Activated T-helper 2 cell treated with anti-CD3 and anti-CD28 coated beads, Interferon-gamma antibody, Interleukin-2, Interleukin-4, amounts not matched to agents 10 μg/mL and 5 μg/mL and 100 μg/mL, durations not matched to agents 14 hours and 24 hours and 36 hours (primary cell): ENCODE results near the gene RAX. TPM values are rescaled to one million over a fixed set of nuclear protein-coding genes. Genes with fewer than 3 reads are reported as not detected.

ENCODE experiments used
- DNase-seq: peaks from one replicate; pipeline ENCODE4 v3.0.0; 2021; ENCODE audit warnings: low spot score
- H3K27ac Mint-ChIP-seq: one replicate; pipeline ENCODE4 v1.8.0; 2021; ENCODE audit warnings: mixed read lengths
- H3K27me3 Mint-ChIP-seq: one replicate; pipeline ENCODE4 v1.8.0; 2021; ENCODE audit warnings: low read depth, mixed read lengths
- H3K36me3 Mint-ChIP-seq: one replicate; pipeline ENCODE4 v1.8.0; 2021; ENCODE audit warnings: low read depth, mixed read lengths
- H3K4me1 Mint-ChIP-seq: one replicate; pipeline ENCODE4 v1.8.0; 2021; ENCODE audit warnings: low read depth, mixed read lengths
- H3K4me3 Mint-ChIP-seq: one replicate; pipeline ENCODE4 v1.8.0; 2021; ENCODE audit warnings: low read depth, mild to moderate bottlenecking, moderate library complexity, mixed read lengths
- H3K9me3 Mint-ChIP-seq: one replicate; pipeline ENCODE4 v1.8.0; 2021; ENCODE audit warnings: mixed read lengths
- intact Hi-C: fragments of 100-400 bp; cut with micrococcal nuclease; formaldehyde crosslinking; loops from one replicate; pipeline ENCODE4 v1.15.1; 2023
- total RNA-seq: library from RNA; stranded (reverse); gene quantifications from 2 replicates; pipeline ENCODE4 v1.2.3, GENCODE V29; 2022

Gene RAX
- total RNA-seq, 1 donor from 2014 or later, result not detected

GRCh38 chr18:59229701-59230443 is 43.4 kb downstream of the RAX start:
- DNase-seq, result no peak
- intact Hi-C loops, result no loop called here
- Mint-ChIP-seq H3K36me3 (no peaks in the 10 kb centered on the region), H3K4me1 (no peaks in the 10 kb centered on the region), H3K4me3 (no peak overlapping the region), H3K27ac (no peak overlapping the region), H3K27me3 (peaks cover 47% of the 10 kb centered on the region), H3K9me3 (no peaks in the 10 kb centered on the region)

DNA sequence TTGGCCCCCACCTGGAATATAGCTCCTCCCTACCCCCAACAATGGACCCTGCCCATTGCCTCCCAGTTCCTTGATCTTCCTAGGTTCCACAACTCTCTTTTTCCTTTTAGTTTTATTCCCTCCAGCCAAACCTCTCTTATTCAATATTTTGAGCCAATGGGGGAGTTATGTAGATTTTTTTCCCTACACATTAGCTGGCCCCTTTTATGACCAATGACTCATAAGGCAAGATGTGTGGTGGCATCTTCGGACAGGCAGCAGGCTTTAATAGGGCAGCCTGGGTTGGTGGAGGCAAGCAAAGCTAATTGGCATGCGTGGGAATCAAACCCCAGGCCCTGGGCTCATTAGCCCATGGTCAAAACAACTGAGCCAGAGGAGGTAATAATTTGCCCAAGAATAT is 44.1 kb downstream of the RAX start:
- intact Hi-C loops, result no loop called here
- Mint-ChIP-seq H3K27me3 (peaks cover 47% of the 10 kb centered on the region), H3K9me3 (no peaks in the 10 kb centered on the region), H3K36me3 (no peaks in the 10 kb centered on the region), H3K27ac (no peak overlapping the region), H3K4me1 (no peaks in the 10 kb centered on the region), H3K4me3 (no peak overlapping the region)
- DNase-seq, result no peak

DNA sequence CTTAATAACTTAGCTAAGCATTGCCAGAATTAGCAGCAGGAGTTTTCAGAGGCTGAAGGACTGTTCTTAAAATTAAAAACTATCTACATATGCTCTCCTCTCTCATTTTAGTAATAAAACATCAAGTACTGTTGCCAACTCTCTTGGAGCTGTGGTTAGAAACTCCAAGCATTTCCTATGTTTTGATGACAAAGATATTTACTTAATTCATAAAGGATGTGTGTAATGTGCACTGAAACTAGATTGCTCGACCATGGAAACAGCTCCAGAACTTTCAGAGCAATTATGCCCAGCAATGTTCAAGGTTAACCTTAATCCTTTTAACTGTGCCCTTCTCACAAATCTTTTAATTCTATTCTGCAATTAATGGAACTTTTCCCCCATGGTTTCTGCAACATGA is 44.9 kb downstream of the RAX start:
- Mint-ChIP-seq H3K36me3 (no peaks in the 10 kb centered on the region), H3K4me3 (no peak overlapping the region), H3K4me1 (no peaks in the 10 kb centered on the region), H3K27ac (no peak overlapping the region), H3K9me3 (no peaks in the 10 kb centered on the region), H3K27me3 (peaks cover 55% of the 10 kb centered on the region)
- DNase-seq, result no peak
- intact Hi-C loops, result no loop called here

DNA sequence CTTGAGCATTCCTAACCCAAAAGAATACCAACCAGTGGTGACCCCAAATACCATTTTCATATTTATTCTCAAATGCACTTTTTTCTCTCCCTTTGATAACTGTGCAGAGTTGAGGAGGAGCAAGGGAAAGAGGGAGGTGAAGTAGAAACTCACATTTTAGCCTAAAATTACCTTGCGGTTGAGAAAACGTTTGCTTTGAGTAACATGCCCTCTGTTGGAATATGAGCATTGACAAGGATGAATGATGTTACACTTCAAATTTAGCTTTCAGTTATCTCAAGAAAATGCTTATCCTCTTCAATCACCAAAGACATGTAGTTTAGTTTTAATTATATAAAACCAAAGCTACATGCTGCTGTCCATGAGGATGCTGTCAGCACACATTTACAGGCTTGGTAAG is 50.9 kb downstream of the RAX start:
- Mint-ChIP-seq H3K27ac (no peak overlapping the region), H3K9me3 (no peaks in the 10 kb centered on the region), H3K36me3 (no peaks in the 10 kb centered on the region), H3K4me3 (no peak overlapping the region), H3K27me3 (peaks cover 78% of the 10 kb centered on the region), H3K4me1 (no peaks in the 10 kb centered on the region)
- no peak for DNase-seq
- intact Hi-C loops, result no loop called here

DNA sequence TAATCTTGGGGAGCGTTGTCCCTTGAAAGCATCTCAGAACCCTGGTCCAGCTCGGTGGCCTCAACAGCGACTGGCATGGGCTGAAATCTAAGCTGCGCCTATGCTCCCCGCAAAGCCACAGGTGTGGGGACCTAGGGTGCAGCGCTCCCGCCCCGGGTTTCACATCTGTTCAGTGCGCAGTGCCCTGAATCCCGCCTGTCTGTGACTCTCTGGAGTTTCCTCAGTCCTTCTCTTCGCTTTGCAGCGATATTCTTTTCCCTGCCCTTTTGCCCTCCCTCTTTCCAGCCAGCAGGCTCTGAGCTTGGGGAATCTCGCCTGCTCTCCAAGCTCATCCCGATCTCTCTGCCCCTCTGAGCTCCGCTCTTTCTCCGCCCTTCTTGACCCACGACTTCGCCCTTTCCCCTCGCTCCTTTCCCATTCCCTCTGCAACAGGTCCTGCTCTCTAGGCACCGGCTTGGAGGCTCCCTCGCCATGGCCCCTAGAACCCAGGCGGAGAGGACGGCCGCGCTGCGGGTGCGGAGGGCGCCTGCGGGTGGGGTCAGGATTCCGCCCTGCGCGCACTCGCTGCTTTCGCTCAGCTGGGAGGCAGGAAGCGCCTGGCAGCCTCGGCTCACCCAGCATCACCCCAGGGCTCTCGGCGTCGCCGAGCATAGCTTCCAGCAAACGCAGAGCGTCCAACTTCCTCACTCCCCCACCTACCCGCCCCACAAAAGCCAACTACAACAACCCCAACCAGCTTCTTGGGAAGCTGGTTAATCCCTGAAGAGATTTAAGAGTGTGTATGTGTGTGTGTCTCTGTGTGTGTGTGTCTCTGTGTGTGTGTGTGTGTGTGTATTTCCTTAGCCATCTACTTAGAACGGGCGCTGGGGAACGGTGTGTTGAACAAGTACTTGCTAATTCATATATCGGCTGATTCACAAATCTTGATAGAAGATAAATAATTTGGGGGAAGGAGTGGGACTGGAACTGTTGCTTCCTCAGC is 52.2 kb downstream of the RAX start:
- intact Hi-C loops, result loop anchor here (1.0 kb wide), 1 partner anchor 52 kb away; the partner anchor contains the start of gene RAX
- Mint-ChIP-seq H3K36me3 (no peaks in the 10 kb centered on the region), H3K4me1 (no peaks in the 10 kb centered on the region), H3K27ac (no peak overlapping the region), H3K4me3 (no peak overlapping the region), H3K27me3 (peaks cover 75% of the 10 kb centered on the region), H3K9me3 (no peaks in the 10 kb centered on the region)
- no peak for DNase-seq

GRCh38 chr18:59220164-59220783 is 53.0 kb downstream of the RAX start:
- H3K27ac Mint-ChIP-seq, result no peak overlapping the region
- no peak overlapping the region for H3K4me3 Mint-ChIP-seq
- H3K36me3 Mint-ChIP-seq, result no peaks in the 10 kb centered on the region
- intact Hi-C loops, result loop anchor here (1.0 kb wide), 1 partner anchor 53 kb away; the partner anchor contains the start of gene RAX
- DNase-seq, result no peak
- H3K9me3 Mint-ChIP-seq, result no peaks in the 10 kb centered on the region
- H3K4me1 Mint-ChIP-seq, result no peaks in the 10 kb centered on the region
- peaks cover 70% of the 10 kb centered on the region for H3K27me3 Mint-ChIP-seq

GRCh38 chr18:59219672-59220163 is 53.5 kb downstream of the RAX start, which contains the start of gene GRP:
Gene GRP (plus strand): TSS chr18:59220158. CDS start chr18:59220266, 108 bp downstream.
- no peak for DNase-seq
- no peaks in the 10 kb centered on the region for H3K4me1 Mint-ChIP-seq
- H3K27me3 Mint-ChIP-seq, result peaks cover 66% of the 10 kb centered on the region
- no peak within 1 kb of the TSS for H3K4me3 Mint-ChIP-seq
- no peak within 1 kb of the TSS for H3K27ac Mint-ChIP-seq
- H3K36me3 Mint-ChIP-seq, result no peaks in the 10 kb centered on the region
- intact Hi-C loops, result loop anchor here (1.0 to 10.0 kb wide), 2 partner anchors 54 to 135 kb away; partner anchors contain the start of gene RAX
- H3K9me3 Mint-ChIP-seq, result no peaks in the 10 kb centered on the region

GRCh38 chr18:59218018-59218417 is 55.2 kb downstream of the RAX start:
- Mint-ChIP-seq H3K4me3 (no peak overlapping the region), H3K27ac (no peak overlapping the region), H3K36me3 (no peaks in the 10 kb centered on the region), H3K9me3 (no peaks in the 10 kb centered on the region), H3K4me1 (no peaks in the 10 kb centered on the region), H3K27me3 (peaks cover 61% of the 10 kb centered on the region)
- intact Hi-C loops, result loop anchor here (10.0 kb wide), 1 partner anchor 133 kb away; no protein-coding TSS in a partner anchor
- no peak for DNase-seq

Other genes with a start within 250 kb of the RAX start
- gene SEC11C, start 133.6 kb downstream of the RAX start, total RNA-seq, result 198 and 208 TPM in 2 replicates
- not detected in 2 replicates for gene GRP, start 53.3 kb downstream of the RAX start, total RNA-seq
- gene CPLX4, start 45.2 kb upstream of the RAX start, total RNA-seq, result not detected in 2 replicates
- 141 and 146 TPM in 2 replicates for gene LMAN1, start 85.8 kb upstream of the RAX start, total RNA-seq